C1 segment of cervical spinal cord (tissue), 14 donors: ENCODE measurements around the gene ANO10.
"Not testable (repeated sequence)": the region's sequence is repeated elsewhere in the genome, so short reads cannot be mapped to it uniquely, and the experiment has no call there.

Experiments used
- DNase-seq, 14 donors: peaks; one replicate each; lab custom pipeline; 2025; lab: John Stamatoyannopoulos, UW

The ANO10 gene

GRCh38 chr3:43521941-43522340, 99.9 kb downstream of the ANO10 start:
- no peak for DNase-seq

- not testable (repeated sequence) for DNase-seq
Observed at GRCh38 chr3:43518515-43518914, 103.3 kb downstream of the ANO10 start.

- DNase-seq, result no peak
Observed at GRCh38 chr3:43515970-43516635, 105.7 kb downstream of the ANO10 start.

GRCh38 chr3:43515208-43515917, 106.4 kb downstream of the ANO10 start:
- no peak for DNase-seq

- no peak for DNase-seq
Observed at GRCh38 chr3:43512754-43513404, 108.9 kb downstream of the ANO10 start.

- no peak for DNase-seq
Observed at GRCh38 chr3:43506644-43507043, 115.2 kb downstream of the ANO10 start.

DNA sequence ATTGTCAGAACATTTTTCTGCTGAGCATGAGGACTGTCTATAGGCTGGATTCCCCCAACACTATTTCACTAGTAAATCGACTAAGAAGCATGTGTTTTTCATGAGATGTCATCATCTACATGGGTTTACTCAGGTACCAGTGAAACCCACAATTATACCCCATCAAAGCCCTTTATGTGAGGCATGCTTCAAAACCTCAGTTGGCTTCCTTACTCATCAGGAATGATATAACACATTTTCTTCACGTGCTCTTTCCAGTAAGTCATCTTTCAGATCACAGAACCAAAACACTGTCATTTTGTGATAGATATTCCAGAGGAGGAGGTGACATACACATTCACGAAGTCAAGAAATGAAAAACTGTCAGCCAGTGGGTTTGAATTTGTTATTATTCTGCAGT, 116.5 kb downstream of the ANO10 start:
- no peak for DNase-seq

DNA sequence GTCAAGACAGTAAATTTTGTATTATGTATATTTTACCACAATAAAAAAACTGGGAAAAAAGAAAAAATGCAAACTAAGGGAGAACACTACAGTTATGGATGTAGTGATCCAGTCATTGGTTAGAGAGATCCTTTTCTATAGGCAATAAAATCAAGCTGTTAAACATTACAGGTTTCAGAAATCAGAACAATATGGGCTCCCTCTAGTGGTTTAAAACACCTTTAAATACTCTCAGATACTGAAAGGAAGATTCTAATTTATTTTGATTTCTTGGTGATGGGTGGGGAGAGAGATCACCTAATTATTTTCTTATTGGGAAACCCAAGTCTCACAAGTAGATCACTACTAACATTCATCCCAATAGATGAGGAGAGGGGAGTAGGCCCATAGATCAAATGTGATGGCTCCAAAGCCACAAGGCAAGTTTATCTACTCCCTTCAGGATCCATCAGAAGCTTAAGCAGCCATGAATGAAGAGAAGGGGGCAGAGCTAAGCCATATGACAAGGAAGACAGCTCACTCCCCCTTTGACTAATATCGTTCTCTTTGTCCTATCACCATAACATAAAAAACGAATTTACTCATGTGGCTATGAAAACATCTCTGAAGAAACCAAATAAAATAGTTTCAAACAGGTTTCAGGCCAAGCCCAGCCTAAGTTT, 118.6 kb downstream of the ANO10 start:
- peak in 1 of 14 donors; percentile 30 for DNase-seq

- DNase-seq, result peak in 2 of 14 donors; percentile 2 to 6
Observed at GRCh38 chr3:43499256-43499655, 122.6 kb downstream of the ANO10 start.

DNA sequence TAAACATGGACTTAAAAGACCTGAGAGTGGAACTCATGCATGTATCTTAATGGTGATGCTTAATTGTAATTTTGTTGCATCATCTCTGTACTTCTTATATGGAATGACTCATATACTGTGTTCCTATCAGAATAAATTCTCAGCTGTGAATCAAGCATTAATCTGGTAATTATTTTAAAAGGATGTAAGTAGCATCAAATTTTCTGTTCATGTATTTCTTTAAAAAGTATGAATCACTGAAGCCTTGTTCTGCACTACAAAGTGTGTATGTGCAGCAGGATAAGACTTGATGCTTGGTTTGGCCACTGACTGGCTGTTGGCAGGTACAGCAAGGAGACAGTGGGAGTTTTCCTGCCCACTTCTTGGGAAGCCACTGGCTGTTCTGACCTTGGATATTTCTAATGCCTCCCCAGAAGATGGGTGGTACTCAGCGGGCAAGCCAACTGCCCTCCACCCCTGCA, 123.9 kb downstream of the ANO10 start:
- DNase-seq, result no peak

GRCh38 chr3:43497422-43497821, 124.4 kb downstream of the ANO10 start:
- no peak for DNase-seq

DNA sequence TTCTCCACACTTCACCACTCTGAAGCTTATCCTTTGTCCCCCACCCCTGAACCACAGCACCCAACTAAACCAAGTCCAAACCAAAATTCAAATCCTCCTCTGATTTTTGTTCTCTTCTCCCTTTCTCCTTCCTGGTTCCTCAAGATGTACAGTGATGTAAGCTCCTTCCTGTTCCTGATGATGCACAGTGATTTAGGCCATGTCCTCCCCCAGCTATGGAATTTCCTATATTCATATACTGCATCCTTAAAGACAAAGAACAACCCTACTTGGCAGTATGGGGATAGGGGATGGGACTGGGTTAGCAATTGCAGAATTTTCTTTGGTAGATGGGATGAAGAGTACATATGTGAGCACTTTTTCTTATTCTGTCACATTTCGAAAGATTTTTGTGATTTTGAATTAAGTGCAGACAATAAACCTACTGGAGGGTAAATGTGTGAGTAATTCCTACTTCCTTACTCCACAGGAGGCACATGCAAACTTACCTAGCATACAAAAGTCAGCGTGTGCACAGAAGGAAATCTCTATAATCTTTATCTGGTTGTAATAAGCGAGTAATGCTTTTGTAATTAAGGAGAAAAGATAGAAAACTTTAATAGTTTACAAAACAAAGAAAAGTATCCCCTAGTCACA, 125.0 kb downstream of the ANO10 start:
- DNase-seq, result no peak

DNA sequence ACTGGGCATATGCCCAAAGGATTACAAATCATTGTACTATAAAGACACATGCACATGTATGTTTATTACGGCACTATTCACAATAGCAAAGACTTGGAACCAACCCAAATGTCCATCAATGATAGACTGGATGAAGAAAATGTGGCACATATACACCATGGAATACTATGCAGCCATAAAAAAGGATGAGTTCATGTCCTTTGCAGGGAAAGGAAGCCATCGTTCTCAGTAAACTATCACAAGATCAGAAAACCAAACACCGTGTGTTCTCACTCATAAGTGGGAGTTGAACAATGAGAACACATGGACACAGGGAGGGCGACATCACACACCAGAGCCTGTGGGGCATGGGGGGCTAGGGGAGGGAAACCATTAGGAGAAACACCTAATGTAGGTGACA, 128.9 kb downstream of the ANO10 start:
- not testable (repeated sequence) for DNase-seq

GRCh38 chr3:43491807-43492206, 130.0 kb downstream of the ANO10 start:
- DNase-seq, result not testable (repeated sequence)

GRCh38 chr3:43490640-43491185, 131.1 kb downstream of the ANO10 start:
- no peak for DNase-seq

DNA sequence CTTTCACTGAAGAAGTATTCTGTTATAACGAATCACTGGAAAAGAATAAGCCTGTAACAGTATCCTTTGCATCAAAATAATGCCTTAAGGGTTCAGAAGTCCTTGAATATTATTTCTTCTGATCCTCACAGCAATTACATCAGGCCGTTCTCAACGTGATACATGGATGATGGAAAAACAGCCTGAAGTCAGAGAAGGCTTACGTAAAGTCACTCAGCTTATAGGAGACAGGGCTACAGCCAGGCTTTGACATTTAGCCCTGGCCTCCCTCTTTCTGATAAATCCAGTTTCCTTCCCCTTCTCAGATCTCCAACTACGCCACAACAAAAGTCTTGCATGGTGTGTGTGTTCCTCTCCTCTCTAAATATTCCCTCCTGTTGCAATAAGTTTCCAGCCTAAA, 131.9 kb downstream of the ANO10 start:
- DNase-seq, result no peak

DNA sequence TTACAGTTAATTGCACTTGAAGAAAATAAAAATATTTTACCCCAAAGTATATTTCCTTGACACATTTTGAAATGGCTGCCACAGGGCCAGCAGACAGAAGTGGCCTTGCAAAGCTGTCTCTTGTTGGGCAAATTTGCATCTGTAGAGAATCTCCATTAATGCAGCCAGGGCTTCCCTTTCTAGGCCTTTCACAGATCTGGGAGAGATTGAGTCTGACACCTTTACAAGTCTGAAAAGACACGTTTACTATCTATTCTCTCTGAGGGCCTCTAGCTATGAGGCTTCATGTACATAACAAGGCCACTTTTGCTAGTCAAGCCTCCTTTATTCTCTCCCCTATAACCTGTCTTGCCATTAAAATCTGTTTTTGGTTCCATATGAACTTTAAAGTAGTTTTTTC, 135.9 kb downstream of the ANO10 start:
- no peak for DNase-seq

DNA sequence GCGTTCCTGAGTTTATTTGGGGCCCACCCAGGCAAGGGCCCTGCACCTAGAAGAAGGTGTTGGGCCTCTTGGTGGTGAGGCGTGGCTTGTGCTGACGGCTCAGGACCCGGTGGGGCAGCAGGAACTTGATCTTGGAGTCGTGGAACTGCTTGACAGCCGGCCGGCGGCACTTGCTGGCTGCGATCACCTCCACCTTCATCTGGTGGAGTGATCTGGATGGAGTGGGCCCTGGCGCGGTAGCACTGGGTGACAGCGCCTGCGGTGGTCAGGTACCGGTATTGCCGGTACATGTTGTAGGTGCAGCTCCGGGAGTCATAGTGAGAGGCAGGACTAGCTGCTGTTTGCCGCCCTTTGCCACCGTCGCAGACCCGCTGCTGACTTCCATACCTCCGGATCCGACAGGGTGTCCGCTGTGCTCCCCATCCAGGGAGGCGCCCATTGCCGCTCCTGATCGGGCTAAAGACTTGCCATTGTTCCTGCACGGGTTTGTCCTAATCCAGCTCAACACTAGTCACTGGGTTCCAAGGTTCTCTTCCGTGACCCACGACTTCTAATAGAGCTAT, 136.8 kb downstream of the ANO10 start:
- no peak for DNase-seq

DNA sequence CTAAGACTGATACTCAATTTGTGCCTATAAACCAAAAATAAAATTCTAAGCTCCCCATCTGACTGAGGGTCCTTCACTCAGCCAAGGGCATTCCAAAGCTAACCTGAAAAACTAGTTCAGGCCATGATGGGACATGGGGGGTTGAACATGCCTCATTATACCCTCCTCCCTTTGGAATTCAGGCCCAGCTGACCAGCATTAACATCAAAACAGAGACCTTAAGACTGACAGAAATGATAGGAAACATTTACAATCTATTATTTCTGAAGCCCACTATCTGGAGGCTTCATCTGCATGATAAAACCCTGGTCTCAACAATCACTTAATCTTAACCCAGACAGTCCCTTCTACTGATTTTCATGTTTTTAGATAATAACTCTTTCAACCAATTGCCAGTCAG, 140.4 kb downstream of the ANO10 start:
- no peak for DNase-seq

- not testable (repeated sequence) for DNase-seq
Observed at GRCh38 chr3:43478839-43479238, 143.0 kb downstream of the ANO10 start.
